Sigmoid colon (tissue), 4 donors: ENCODE results near the gene GUCY1A2.

ENCODE experiments used
- EP300 ChIP-seq, 4 donors: sonication (generic); formaldehyde crosslinking; IDR thresholded peaks; one replicate each; pipeline ENCODE4 v1.6.1; 2017; ENCODE audit warnings: antibody characterized with exemption in 4 of 4
- POLR2A ChIP-seq, 2 donors: fragments of 450-650 bp; IDR thresholded peaks; one replicate each; pipeline ENCODE4 v1.6.1; 2016; ENCODE audit warnings: antibody characterized with exemption in 2 of 2, mild to moderate bottlenecking in 2 of 2, moderate library complexity in 2 of 2
- TF ChIP-seq, protein P1 (sequence below), 4 experiments: fragments of 450-650 bp in 3 of 4; fragments of 200-600 bp in 1 of 4; IDR thresholded peaks; one replicate each; pipeline ENCODE4 v1.5.1; 2016 to 2019; ENCODE audit warnings: antibody characterized with exemption in 4 of 4, mild to moderate bottlenecking in 3 of 4, moderate library complexity in 2 of 4

DNA sequence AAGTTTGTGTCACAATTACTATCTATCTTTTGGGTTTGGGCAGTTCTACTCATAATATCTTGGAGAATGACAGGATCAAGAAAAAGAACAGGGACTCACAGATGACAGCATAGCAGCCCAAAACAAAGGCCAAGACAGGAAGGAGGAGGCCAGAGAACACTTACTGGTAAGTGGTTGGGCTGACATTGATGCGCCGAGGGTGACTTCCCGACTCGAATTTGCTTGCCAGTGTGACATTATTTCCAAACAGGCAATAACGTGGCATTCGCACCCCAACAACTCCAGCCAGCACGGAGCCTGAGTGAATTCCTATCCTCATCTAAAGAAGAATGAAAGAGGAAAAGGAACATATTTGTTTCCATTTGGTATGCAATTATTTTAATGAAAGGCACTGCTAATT lies 309.9 kb downstream of the GUCY1A2 start:
- TF ChIP-seq, protein P1, sequence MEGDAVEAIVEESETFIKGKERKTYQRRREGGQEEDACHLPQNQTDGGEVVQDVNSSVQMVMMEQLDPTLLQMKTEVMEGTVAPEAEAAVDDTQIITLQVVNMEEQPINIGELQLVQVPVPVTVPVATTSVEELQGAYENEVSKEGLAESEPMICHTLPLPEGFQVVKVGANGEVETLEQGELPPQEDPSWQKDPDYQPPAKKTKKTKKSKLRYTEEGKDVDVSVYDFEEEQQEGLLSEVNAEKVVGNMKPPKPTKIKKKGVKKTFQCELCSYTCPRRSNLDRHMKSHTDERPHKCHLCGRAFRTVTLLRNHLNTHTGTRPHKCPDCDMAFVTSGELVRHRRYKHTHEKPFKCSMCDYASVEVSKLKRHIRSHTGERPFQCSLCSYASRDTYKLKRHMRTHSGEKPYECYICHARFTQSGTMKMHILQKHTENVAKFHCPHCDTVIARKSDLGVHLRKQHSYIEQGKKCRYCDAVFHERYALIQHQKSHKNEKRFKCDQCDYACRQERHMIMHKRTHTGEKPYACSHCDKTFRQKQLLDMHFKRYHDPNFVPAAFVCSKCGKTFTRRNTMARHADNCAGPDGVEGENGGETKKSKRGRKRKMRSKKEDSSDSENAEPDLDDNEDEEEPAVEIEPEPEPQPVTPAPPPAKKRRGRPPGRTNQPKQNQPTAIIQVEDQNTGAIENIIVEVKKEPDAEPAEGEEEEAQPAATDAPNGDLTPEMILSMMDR (IDR thresholded peaks at IDR 0.05): no peak
- TF ChIP-seq POLR2A (IDR thresholded peaks at IDR 0.05): no peak
- TF ChIP-seq EP300 (IDR thresholded peaks at IDR 0.05): no peak
